ENCODE results near the gene TTLL10.

TTLL10 gene

DNA sequence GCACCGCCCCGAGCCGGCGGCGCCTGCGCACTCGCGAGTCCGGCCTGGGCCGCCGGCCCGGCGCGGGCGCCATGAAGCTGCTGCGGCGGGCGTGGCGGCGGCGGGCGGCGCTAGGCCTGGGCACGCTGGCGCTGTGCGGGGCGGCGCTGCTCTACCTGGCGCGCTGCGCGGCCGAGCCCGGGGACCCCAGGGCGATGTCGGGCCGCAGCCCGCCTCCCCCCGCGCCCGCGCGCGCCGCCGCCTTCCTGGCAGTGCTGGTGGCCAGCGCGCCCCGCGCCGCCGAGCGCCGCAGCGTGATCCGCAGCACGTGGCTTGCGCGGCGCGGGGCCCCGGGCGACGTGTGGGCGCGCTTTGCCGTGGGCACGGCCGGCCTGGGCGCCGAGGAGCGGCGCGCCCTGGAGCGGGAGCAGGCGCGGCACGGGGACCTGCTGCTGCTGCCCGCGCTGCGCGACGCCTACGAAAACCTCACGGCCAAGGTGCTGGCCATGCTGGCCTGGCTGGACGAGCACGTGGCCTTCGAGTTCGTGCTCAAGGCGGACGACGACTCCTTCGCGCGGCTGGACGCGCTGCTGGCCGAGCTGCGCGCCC lies 58.6 kb downstream of the TTLL10 start, which contains the start of gene B3GALT6:
B3GALT6 (plus strand) TSS at position 30 of the 588 bp plus-strand sequence; CDS start at position 72, 42 bp downstream.
- DNase-seq (ENCODE audit: extremely low read depth in 1 of 2, low read depth in 1 of 2), result no peak

- no peak for DNase-seq (ENCODE audit: extremely low read depth in 1 of 2, low read depth in 1 of 2)
Observed at GRCh38 chr1:1232796-1233566, 59.3 kb downstream of the TTLL10 start.

DNA sequence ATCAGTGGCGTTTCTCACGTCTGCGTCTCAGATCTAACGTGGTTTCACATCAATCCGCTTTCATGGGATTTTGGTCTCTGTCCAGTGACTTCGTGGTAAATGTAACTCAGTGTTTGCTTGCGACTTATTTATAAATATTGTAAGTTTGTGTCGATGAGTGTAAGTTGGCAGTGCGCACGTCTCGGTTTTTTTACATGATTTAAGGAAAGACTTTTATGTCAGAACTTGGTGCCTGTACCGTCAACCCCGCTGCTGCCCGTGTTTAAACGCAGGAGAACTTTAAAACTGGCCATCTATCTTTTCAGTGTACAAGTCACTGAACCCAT lies 59.9 kb downstream of the TTLL10 start:
- no peak for DNase-seq (ENCODE audit: extremely low read depth in 1 of 2, low read depth in 1 of 2)

- no peak for DNase-seq (ENCODE audit: extremely low read depth in 1 of 2, low read depth in 1 of 2)
Observed at GRCh38 chr1:1234180-1234808, 60.6 kb downstream of the TTLL10 start.

DNA sequence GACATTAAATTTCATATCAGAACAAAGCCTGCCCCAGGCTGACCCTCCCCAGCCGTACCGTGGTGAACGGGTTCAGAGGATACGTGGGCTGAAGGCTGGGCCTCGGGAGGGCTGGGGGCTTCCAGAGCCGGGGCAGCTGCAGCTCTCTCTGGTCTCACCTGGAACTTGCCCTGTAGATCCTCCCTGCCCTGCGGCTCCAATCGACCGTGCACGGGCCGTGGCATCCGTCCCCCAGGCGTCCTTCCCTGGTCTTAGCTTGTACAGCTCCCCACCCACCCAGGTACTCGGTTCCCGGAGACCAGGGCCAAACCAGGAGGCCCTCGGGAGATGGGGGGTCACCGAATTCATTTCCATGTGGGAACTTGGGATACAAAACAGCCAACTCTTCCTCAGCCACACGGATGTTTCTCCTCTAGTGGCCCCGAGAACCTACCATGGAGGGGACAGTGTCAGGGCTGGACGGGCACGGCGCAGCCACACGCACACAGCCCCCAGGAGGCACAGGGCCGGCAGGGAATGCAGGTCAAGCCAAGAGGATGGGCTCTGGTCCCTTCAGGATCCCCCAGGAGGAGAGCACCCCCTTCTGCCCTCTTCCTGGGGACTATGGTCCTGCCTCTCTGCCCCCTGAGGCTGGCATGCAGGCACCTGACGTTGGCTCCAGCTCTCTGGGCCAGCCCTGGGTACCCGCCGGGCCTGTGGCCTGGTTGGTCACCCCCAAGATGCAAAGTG lies 61.5 kb downstream of the TTLL10 start:
- DNase-seq (ENCODE audit: extremely low read depth in 1 of 2, low read depth in 1 of 2), result no peak

DNA sequence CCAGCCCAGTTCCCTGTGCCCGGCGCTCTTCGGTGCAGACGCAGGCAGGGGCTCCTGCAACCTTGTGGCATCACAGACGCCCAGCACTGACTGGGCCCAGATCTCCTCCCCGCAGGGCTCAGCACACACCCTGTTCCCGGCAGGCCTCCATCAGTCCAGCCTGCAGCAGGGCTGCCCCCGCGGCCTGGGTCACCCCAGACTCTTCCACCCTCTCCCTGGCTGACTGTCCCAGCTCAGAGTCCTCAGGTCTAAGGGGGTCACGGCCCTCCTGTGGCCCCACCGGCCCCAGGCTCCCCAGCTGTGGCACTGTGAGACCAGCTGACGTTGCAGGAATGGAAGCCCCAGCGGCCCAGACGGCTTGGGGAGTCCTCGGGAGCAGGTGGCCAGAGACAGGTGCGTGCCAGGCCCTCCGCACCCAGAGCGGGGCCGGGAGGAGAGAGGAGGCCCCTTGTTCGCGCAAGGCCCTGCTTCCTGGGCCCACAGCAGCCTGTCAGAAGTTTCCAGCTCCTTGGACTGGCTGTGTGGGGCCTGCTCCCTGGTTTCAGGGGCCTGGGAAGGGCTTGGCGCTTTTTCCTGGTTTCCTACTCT lies 62.6 kb downstream of the TTLL10 start:
- DNase-seq (ENCODE audit: extremely low read depth in 1 of 2, low read depth in 1 of 2), result no peak

- DNase-seq (ENCODE audit: extremely low read depth in 1 of 2, low read depth in 1 of 2), result no peak
Observed at GRCh38 chr1:1236945-1237873, 63.5 kb downstream of the TTLL10 start.

DNA sequence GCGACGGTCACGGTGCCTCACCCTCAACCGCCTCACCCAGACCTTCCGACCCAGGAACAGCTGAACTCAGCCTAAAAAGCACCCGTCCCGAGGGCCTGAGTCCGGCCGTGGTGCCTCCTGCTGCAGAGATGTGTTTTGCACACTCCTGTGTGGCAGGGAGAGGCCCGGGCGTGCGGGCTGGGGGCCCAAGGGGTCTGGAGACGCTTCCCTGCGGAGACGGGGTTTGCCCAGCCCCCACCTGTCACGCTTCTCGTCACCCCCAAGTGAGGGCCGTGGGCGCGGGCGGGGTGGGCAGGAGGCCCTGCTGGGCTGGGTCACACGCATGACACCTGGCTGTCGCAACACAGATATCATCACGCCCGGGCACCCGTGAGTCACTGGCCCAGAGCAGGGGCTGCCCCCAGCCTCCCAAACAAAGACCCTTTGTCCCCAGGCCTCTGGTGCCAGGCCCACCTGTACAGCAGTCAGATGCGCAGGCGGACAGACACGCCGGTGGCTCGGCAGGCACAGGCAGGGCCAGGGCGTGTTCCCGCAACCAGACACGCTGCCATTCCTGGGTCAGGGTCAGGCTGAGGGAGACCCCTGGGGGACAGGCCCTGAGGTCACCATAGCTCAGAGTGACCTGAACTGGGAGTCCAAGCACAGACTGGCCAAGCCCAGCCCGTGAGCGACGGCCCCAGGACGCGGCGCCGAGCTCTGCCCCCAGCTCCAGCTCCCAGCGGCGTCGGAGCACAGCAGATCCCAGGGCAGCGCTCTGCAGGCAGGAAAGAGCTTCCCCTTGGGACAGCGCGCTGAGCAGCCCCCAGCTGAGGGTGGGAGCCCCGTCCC lies 64.4 kb downstream of the TTLL10 start:
- no peak for DNase-seq (ENCODE audit: extremely low read depth in 1 of 2, low read depth in 1 of 2)

- DNase-seq (ENCODE audit: extremely low read depth in 1 of 2, low read depth in 1 of 2), result no peak
Observed at GRCh38 chr1:1238702-1239178, 65.1 kb downstream of the TTLL10 start.

DNA sequence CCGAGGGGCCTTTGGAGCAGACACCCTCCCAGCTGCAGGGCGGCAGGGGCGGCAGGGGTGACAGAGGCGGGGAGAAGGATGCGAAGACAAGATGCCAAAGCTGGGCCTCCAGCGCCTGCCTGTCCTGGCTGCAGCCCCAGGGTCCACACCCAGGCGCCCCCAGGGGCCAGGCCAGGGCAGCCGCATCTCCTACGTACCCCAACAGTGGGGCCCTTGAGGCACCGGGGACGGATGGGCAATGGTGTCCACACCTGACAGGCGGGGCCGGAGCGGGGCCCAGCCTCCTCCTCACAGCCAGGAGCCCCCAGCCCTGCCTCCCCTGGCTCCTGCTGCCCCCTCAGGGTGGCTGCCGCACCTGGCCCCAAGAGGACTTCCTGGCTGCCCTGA lies 65.5 kb downstream of the TTLL10 start:
- DNase-seq (ENCODE audit: extremely low read depth in 1 of 2, low read depth in 1 of 2), result no peak

DNA sequence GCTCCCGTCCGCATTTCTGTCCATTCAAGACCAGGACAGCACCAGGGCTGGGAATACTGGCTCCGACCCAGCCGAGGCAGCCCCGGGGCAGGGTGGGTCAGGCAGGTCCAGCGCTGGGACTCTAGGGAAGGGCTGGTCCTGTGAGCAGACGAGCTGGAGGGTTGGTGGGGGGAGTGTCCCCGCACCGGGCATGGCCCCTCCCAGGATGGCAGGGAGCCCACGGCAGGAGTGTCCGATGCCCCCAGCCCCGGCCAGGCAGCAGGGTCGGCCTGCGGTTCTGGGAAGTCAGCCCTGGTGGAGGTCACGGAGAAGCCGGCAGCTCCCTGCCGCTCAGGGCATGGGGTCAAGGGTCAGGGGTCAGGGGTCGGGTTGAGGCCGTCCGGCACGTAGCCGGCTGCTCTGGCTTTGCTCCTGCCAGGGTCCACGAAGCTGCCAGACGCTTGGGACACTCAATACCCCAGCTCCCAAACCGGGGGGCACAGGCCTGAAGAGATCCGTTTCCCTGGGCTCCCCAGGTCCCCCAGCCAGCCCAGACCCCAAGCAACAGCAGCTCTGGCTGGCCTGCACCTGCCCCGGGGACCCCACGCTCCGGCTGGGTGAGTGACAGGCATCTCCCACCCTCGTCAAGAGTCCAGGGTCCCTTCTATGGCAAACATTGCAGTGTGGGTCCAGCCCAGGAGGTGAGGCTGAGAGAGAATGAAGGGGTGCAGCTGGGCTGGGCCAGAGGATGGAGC lies 66.1 kb downstream of the TTLL10 start:
- no peak for DNase-seq (ENCODE audit: extremely low read depth in 1 of 2, low read depth in 1 of 2)

GRCh38 chr1:1240348-1240732 lies 66.7 kb downstream of the TTLL10 start:
- no peak for DNase-seq (ENCODE audit: extremely low read depth in 1 of 2, low read depth in 1 of 2)

DNA sequence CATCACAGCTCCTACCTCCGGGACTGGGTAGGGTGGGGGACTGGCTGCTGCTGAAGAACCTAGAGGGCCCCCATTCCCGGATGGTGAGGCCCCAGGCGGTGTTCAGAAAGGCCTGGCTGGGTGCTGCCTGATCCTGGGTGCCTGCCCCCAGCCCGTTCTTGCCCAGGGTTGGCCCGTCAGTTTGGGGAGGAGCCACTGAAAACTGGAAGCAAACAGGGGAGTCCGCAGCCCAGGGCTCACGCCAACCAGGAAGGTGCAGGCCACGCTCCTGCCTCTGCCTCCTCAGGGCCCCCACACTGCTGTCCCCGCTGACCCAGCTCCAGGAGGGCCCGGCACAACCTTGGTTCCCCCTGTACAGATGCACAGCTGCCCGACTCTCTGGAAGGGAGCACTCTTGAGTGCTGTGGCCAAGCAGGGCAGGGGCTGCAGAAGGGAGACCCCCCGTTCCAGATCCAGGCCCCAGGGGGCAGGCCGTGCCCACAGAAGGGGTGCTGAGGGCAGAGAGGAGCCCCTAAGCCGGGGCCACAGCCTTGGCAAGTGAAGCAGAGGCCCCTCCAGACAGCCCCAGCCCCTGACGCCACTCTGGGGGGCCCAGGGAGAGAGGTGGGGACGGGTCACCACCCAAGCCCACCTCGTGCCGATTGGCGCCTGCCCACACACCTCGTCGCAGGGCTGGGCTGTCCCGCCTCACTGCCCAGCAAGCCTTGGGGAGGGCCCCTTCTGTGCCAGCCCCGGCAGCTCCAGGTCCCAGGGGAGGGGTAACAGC lies 67.3 kb downstream of the TTLL10 start:
- no peak for DNase-seq (ENCODE audit: extremely low read depth in 1 of 2, low read depth in 1 of 2)

- DNase-seq (ENCODE audit: extremely low read depth in 1 of 2, low read depth in 1 of 2), result no peak
Observed at GRCh38 chr1:1241588-1242219, 68.0 kb downstream of the TTLL10 start.

DNA sequence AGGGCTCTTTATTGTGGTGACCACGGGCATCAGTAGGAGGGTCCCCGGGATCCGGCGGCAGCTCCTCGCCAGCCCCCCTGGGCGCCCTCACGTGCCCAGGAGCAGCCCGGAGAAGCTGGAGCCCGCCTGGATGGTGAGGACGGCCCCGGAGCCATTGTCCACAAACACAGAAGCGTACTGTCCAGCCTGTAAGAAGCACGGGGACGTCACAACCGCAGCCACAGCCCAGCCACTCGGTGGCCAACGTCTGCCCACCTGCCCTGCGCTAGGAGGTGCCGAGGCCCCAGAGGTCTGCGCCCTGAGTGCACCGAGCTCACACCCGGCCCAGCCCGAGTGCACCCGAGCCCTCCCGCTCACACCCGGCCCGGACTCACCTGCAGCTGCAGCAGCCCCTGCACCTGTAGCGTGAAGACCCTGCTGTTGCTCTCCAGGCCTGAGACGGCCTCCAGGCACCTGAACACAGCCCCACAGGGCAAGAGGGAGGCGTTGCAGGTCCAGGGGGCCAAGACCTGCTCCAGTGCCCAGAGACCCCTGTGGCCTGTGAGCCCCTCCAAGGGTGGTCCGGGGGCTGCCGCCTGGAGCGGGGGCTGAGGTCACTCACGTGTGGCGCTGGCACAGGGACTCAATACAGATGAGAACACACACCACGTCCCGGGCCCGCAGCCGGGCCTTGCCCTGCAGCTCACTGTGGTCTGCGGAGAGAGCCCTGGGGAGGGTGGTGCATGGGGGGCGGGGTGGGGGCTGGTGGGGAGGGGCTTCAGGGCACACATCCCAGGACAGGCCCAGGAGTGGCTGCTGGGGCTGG lies 69.0 kb downstream of the TTLL10 start:
- DNase-seq (ENCODE audit: extremely low read depth in 1 of 2, low read depth in 1 of 2), result no peak

- DNase-seq (ENCODE audit: extremely low read depth in 1 of 2, low read depth in 1 of 2), result no peak
Observed at GRCh38 chr1:1243266-1243660, 69.6 kb downstream of the TTLL10 start.

DNA sequence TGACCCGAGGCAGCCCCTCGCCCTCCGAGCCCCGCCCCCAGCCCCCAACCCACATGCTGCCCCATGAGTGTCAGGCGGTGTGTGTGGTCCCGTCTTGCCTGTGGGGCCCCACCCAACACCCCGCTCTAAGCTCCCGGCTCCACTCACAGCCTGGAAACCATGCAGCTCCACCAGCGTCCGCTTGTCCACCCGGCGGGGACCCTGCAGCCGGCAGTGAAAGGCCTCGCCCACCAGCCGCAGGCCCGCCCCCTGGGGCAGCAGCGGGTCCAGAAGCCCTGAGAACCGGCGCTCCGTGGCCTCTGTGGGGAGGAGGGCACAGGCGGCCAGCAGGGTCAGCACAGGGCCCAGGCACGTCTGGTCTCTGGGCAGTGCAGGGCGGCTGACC lies 70.1 kb downstream of the TTLL10 start:
- DNase-seq (ENCODE audit: extremely low read depth in 1 of 2, low read depth in 1 of 2), result no peak
